Measurements from ENCODE around the gene WBP2.

DNA sequence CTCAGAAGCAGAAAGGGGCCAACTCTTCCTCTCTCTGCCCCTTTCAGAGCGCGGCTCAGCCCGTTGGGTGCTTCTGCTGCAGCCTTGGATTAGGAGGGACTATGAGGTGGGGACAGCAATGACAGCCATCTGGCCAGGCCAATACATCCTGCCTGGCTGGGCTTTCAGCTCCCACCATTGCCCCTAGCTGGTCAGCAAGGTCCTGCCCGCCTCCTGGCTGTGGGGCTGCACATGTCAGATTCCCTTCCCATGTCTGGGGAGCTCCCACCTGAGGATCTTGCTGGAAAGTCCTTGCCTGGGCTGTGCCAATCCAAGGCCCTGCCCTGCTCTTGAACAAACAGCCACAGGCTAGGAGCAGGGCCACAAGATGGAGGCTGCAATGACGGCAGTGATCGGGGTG lies 33.3 kb upstream of the WBP2 start:
- no peak for TF ChIP-seq CTCF (optimal IDR thresholded peaks at IDR 0.05 in 1 of 3, IDR thresholded peaks at IDR 0.05 in 1 of 3, conservative IDR thresholded peaks at IDR 0.05 in 1 of 3; ENCODE audit: extremely low read depth in 1 of 3, insufficient read depth in 2 of 3, low read length in 3 of 3)
- no peak for TF ChIP-seq EZH2 (IDR thresholded peaks at IDR 0.05; ENCODE audit: low read length)

Measured in keratinocyte (primary cell).